GM10266 (cell line): ENCODE measurements around the gene MTAP.
A peak's percentile ranks its signal among the peaks of the same experiment; 100 is the strongest.

Experiments
- DNase-seq: peaks from one replicate; pipeline ENCODE4 v3.0.0; 2012; ENCODE audit errors: extremely low spot score
- TF ChIP-seq, protein P1 (sequence below): IDR thresholded peaks from 2 replicates; pipeline ENCODE4 v1.5.1; 2012; ENCODE audit warnings: mild to moderate bottlenecking, low read depth; ENCODE audit not compliant: control insufficient read depth, insufficient read depth; ENCODE audit errors: missing control alignments

MTAP gene

DNA sequence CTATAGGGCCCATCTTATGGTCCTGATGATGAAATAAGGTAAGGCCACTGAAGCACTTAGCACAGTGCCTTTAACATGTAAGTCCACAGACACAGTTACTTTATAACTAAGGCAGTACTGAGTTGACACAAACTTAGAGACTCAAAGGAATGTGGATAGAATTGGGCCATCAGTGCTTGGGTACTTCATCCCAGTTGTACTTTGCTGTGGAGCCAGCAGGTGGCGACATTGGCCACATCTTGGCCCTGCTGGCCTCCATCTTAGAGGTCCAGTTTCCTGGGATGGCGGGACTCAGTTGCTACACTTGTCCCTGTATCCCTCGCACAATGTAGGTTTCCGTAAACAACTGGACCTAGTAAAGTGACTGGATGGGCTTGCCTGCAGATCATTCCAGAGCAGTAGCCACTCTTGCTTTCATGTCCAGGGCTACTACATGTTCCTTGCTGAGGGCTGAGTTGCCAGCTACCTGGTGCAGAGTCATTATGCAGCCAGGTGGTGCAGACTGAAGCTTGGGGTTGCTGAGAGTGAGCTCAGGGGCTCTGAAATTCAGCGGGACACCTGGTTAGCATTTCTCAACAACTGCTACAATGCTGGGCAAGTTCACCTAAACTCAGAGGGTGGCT, 10.6 kb downstream of the MTAP start:
- TF ChIP-seq, protein P1, sequence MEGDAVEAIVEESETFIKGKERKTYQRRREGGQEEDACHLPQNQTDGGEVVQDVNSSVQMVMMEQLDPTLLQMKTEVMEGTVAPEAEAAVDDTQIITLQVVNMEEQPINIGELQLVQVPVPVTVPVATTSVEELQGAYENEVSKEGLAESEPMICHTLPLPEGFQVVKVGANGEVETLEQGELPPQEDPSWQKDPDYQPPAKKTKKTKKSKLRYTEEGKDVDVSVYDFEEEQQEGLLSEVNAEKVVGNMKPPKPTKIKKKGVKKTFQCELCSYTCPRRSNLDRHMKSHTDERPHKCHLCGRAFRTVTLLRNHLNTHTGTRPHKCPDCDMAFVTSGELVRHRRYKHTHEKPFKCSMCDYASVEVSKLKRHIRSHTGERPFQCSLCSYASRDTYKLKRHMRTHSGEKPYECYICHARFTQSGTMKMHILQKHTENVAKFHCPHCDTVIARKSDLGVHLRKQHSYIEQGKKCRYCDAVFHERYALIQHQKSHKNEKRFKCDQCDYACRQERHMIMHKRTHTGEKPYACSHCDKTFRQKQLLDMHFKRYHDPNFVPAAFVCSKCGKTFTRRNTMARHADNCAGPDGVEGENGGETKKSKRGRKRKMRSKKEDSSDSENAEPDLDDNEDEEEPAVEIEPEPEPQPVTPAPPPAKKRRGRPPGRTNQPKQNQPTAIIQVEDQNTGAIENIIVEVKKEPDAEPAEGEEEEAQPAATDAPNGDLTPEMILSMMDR, result peak; percentile 97
- peak; percentile 55 for DNase-seq

DNA sequence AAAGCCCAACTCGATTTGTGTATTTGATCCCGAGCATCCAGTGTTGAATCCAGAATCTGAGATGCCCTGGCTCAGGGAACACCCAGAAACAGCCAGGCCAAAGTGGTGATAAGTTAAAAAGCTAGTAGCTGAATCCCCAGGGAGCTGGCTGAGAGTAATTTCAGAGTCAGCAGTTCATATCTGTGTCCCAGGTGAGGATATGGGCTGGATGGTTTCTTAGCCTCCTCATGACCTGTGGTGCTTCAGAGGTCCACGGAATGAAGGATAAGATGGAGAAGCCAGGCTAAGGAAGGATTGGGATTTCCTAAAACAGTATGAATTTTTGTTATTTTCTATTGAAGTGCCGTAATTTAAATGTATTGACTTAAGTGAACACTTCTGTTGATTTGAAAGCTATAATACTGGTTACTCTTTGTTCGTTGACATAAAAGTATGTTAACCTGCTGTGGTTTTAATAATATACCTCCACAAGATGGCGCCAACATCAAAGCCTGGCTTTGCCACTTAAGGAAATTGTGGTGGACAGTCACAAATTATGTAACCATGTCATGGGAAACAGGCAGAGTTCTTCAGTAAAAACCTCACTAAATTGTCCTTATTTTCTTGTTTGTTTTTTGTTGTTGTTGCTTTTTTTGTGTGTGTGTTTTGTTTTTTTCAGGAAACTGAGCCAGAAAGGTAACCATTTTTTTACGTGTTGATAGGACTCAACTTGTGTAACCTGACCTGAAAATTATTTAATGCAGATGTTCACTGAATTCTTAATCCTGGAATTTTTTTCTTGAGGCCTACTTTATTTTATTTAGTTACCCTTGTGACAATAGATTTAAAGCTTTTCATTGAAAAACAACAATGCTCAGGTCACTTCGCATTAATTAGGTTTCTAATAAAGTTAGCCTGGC, 11.4 kb downstream of the MTAP start:
- TF ChIP-seq, protein P1, result peak; percentile 63
- DNase-seq, result peak; percentile 53

DNA sequence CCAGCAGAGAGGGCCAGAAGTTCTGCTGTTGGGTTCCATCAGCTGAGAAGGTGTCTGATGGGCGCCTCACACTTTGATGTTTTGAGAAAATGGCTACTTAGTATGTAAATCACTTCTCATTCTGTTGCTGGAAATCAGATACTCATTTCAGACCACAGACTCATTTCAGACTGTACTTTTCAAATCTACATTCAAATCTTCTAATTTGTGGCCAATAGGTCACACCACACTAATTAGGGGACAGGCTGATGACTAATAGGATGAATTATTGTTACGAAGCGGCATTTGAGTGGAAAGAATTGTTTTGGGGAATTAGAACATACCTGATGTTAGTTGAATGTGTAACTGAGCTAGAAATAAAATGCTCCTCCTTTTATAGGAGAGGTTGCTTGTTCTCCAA, 13.2 kb downstream of the MTAP start:
- DNase-seq, result no peak
- TF ChIP-seq, protein P1, result no peak

DNA sequence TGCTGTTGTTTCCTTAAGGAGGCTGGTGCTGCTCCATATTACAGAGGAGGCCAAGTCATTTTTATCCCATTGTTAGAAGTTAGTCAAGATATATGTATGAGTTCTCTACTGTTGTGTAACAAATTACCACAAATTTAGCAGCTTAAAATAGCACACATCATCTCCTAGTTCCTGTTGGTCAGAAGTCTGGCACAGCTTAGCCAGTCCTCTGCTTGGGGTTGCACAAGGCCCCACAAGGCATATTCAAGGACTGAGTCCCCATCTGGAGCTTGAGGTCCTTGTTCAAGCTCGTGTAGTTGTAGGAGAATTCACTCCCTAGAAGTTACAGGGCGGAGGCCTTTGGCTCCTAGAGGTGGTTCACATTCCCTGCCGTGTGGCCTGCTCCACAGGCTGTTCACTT, 14.7 kb downstream of the MTAP start:
- DNase-seq, result no peak
- TF ChIP-seq, protein P1, result no peak

DNA sequence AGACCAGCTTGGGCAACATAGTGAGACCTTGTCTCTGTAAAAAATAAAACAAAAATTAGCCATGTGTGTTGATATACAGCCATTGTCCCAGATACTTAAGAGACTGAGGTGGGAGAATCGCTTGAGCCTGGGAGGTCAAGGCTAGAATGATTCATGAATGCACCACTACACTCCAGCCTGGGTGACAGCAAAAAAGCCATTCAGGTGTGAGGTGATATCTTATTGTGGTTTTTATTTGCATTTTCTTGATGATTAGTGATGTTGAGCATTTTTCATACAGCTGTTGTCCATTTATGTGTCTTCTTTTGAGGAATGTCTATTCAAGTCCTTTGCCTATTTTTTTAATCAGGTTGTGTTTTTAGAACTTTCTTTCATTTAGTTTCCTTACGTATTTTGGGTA, 23.2 kb downstream of the MTAP start:
- DNase-seq, result no peak
- TF ChIP-seq, protein P1, result no peak

DNA sequence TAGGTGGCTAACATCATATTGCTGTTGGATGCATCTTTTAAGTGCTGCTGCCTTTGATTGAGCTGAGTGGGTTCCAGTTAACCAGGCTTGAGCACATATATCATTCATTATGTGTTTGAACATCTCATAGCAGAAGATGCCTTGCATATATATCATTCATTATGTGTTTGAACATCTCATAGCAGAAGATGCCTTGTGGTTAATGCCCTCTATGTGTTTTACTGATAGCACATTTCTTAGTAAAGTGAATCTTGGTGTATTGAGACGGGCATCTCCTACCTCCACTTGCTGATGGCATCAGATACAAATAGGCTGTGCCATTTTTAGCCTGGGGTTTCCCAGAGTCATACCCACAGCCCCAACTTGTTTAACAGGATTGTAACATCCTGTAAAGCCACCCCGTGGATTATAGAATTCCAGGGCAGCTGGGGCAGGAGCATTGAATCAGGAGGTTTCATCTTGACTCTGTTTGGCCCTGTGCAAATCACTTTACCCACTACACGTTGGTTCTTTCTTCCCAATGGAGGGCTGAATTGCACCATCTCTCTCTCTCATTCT, 26.5 kb downstream of the MTAP start:
- DNase-seq, result no peak
- TF ChIP-seq, protein P1, result no peak
